HepG2 (cell line): ENCODE data around the gene FAF1. TPM values are rescaled to one million over a fixed set of nuclear protein-coding genes. Genes with fewer than 3 reads are reported as not detected.

ENCODE experiments used
- EP300 ChIP-seq, 3 experiments: sonication (generic) in 1 of 3; formaldehyde crosslinking in 1 of 3; IDR thresholded peaks; 2 replicates each; pipeline versions ENCODE4 v1.5.1 to v1.6.1; 2011 to 2020; ENCODE audit warnings: low read depth in 2 of 3, low read length in 2 of 3, borderline replicate concordance in 1 of 3, improper control_type of control experiment in 1 of 3, mild to moderate bottlenecking in 1 of 3, missing genetic modification reagents in 1 of 3, moderate library complexity in 1 of 3
- HBP1 ChIP-seq: IDR thresholded peaks from 2 replicates; pipeline ENCODE4 v1.6.1; 2016; ENCODE audit warnings: low read depth, control low read depth
- HES4 ChIP-seq: sonication (generic); formaldehyde crosslinking; IDR thresholded peaks from 2 replicates; pipeline ENCODE4 v1.9.0; 2021; ENCODE audit warnings: mild to moderate bottlenecking, missing genetic modification reagents, borderline replicate concordance
- HNRNPK ChIP-seq: fragments of 200-400 bp; formaldehyde crosslinking; IDR thresholded peaks from 2 replicates; pipeline ENCODE4 v1.6.1; 2018; ENCODE audit warnings: low read length, low read depth, moderate library complexity, mild to moderate bottlenecking; ENCODE audit not compliant: poor library complexity, severe bottlenecking
- KAT8 ChIP-seq: IDR thresholded peaks from 2 replicates; pipeline ENCODE4 v1.6.1; 2016; ENCODE audit warnings: missing genetic modification reagents, missing compliant biosample characterization
- MAFG ChIP-seq: sonication (generic); formaldehyde crosslinking; IDR thresholded peaks from 2 replicates; pipeline ENCODE4 v1.5.1; 2020; ENCODE audit warnings: mild to moderate bottlenecking, missing genetic modification reagents
- NBN ChIP-seq: fragments of 450-650 bp; conservative IDR thresholded peaks from 2 replicates; pipeline ENCODE4 v1.6.1; 2017
- TIGD3 ChIP-seq: sonication (generic); formaldehyde crosslinking; IDR thresholded peaks from 2 replicates; pipeline ENCODE4 v1.5.1; 2020; ENCODE audit warnings: mild to moderate bottlenecking, missing genetic modification reagents, borderline replicate concordance
- ZBTB21 ChIP-seq: sonication (generic); formaldehyde crosslinking; IDR thresholded peaks from 2 replicates; pipeline ENCODE4 v1.4.0; 2020; ENCODE audit warnings: missing genetic modification reagents
- ZMAT5 ChIP-seq: sonication (generic); formaldehyde crosslinking; IDR thresholded peaks from 2 replicates; pipeline ENCODE4 v1.5.0; 2020; ENCODE audit warnings: mild to moderate bottlenecking, low read depth, missing genetic modification reagents, borderline replicate concordance
- ZNF263 ChIP-seq: sonication (generic); formaldehyde crosslinking; IDR thresholded peaks from 2 replicates; pipeline ENCODE4 v1.4.0; 2020; ENCODE audit warnings: missing genetic modification reagents
- ZNF431 ChIP-seq: sonication (generic); formaldehyde crosslinking; IDR thresholded peaks from 2 replicates; pipeline ENCODE4 v1.9.0; 2022; ENCODE audit warnings: missing genetic modification reagents, low read depth, mild to moderate bottlenecking, borderline replicate concordance
- ZNF556 ChIP-seq: sonication (generic); formaldehyde crosslinking; IDR thresholded peaks from 2 replicates; pipeline ENCODE4 v1.4.0; 2020; ENCODE audit warnings: mild to moderate bottlenecking, missing genetic modification reagents, borderline replicate concordance
- ZNF572 ChIP-seq: sonication (generic); formaldehyde crosslinking; IDR thresholded peaks from 2 replicates; pipeline ENCODE4 v1.5.1; 2020; ENCODE audit warnings: mild to moderate bottlenecking, missing genetic modification reagents
- ZNF598 ChIP-seq: sonication (generic); formaldehyde crosslinking; IDR thresholded peaks from 2 replicates; pipeline ENCODE4 v1.5.1; 2020; ENCODE audit warnings: mild to moderate bottlenecking, missing genetic modification reagents, borderline replicate concordance
- ZNF703 ChIP-seq: sonication (generic); formaldehyde crosslinking; IDR thresholded peaks from 2 replicates; pipeline ENCODE4 v1.5.1; 2020; ENCODE audit warnings: missing genetic modification reagents, mild to moderate bottlenecking, moderate library complexity, borderline replicate concordance
- ZNF784 ChIP-seq: sonication (generic); formaldehyde crosslinking; IDR thresholded peaks from 2 replicates; pipeline ENCODE4 v1.5.1; 2020; ENCODE audit warnings: missing genetic modification reagents, mild to moderate bottlenecking, borderline replicate concordance
- ZNF83 ChIP-seq: sonication (generic); formaldehyde crosslinking; IDR thresholded peaks from 2 replicates; pipeline ENCODE4 v1.4.0; 2020; ENCODE audit warnings: missing genetic modification reagents, mild to moderate bottlenecking, borderline replicate concordance
- polyA plus RNA-seq, 8 experiments: library from polyadenylated mRNA; depleted of rRNA in 3 of 8; stranded (reverse) in 7 of 8; unstranded in 1 of 8; fragments of >200 nt; fragmentation: Illumina TruSeq in 4 of 8; extraction: Trizol in 4 of 8; gene quantifications; 2 replicates each; pipeline versions ENCODE4 v1.2.1 to v1.2.3, GENCODE V29; 2011 to 2016; ENCODE audit warnings: low read depth in 4 of 8, missing spikeins in 1 of 8, mixed read lengths in 1 of 8; ENCODE audit not compliant: insufficient read depth in 1 of 8
- total RNA-seq, 5 experiments: library from RNA; depleted of rRNA; stranded (reverse); fragments of >200 nt; fragmentation: Illumina TruSeq; extraction: Trizol; gene quantifications; 2 replicates each; pipeline ENCODE4 v1.2.3, GENCODE V29; 2016; ENCODE audit warnings: low read depth in 1 of 5
- TF ChIP-seq, protein P1 (sequence below): sonication (generic); formaldehyde crosslinking; IDR thresholded peaks from 2 replicates; pipeline ENCODE4 v1.9.0; 2022; ENCODE audit warnings: missing genetic modification reagents, mild to moderate bottlenecking, borderline replicate concordance
- TF ChIP-seq, protein P2 (sequence below): IDR thresholded peaks from 2 replicates; pipeline ENCODE4 v1.6.1; 2012; ENCODE audit warnings: low read depth, low read length, improper control_type of control experiment

The FAF1 gene
- total and polyA plus RNA-seq, 2 of the 13 experiments (the other 11 are each of a cell fraction or from before 2014, with no cell fraction given), result 19.4 to 63.3 TPM

DNA sequence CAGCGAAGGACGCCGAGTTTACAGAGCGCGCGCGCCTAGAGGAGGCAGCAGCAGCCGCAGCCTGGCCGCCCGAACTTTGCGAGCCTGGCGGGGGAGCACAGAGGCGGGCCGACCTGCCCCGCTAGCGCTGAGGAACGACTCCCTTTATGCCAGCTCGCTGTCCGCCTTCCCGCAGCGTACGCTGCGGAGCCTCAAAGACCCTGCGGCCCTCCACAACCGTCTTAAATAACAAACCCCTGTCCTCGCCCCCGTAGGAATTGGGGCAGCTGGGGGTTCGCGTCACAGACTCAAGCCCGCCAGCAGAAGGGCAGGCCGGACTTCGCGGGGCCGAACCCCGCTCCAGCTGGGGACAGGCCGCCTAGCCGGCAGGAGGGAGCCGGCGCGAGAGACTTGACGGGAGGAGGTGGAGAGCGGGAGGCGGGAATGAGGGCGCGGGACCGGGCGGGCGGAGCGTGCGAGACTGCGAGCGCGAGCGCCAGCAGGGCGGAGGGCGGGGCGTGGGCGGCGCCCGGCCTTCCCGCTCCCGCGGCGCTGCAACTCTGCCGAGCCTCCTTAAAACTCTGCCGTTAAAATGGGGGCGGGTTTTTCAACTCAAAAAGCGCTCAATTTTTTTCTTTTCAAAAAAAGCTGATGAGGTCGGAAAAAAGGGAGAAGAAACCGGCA, 8.2 kb upstream of the FAF1 start (continued):
- peak; percentile 94; the same call in 1 of the 2 replicates for TF ChIP-seq ZNF703 (CRISPR knock-in tag)
- TF ChIP-seq, protein P1, sequence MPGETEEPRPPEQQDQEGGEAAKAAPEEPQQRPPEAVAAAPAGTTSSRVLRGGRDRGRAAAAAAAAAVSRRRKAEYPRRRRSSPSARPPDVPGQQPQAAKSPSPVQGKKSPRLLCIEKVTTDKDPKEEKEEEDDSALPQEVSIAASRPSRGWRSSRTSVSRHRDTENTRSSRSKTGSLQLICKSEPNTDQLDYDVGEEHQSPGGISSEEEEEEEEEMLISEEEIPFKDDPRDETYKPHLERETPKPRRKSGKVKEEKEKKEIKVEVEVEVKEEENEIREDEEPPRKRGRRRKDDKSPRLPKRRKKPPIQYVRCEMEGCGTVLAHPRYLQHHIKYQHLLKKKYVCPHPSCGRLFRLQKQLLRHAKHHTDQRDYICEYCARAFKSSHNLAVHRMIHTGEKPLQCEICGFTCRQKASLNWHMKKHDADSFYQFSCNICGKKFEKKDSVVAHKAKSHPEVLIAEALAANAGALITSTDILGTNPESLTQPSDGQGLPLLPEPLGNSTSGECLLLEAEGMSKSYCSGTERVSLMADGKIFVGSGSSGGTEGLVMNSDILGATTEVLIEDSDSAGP (CRISPR knock-in tag), result peak; percentile 85
- TF ChIP-seq, protein P2, sequence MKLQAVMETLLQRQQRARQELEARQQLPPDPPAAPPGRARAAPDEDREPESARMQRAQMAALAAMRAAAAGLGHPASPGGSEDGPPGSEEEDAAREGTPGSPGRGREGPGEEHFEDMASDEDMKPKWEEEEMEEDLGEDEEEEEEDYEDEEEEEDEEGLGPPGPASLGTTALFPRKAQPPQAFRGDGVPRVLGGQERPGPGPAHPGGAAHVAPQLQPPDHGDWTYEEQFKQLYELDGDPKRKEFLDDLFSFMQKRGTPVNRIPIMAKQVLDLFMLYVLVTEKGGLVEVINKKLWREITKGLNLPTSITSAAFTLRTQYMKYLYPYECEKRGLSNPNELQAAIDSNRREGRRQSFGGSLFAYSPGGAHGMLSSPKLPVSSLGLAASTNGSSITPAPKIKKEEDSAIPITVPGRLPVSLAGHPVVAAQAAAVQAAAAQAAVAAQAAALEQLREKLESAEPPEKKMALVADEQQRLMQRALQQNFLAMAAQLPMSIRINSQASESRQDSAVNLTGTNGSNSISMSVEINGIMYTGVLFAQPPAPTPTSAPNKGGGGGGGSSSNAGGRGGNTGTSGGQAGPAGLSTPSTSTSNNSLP, result peak; percentile 25; the same call in 1 of the 2 replicates
- peak; percentile 80; the same call in 1 of the 2 replicates for TF ChIP-seq ZNF83 (CRISPR knock-in tag)
- TF ChIP-seq ZNF556 (CRISPR knock-in tag), result 0 out of 2 replicates have a peak, but pooled peaks have one; percentile 27
- TF ChIP-seq EP300 (IDR thresholded peaks at IDR 0.05; ENCODE audit: low read depth in 2 of 2, low read length in 2 of 2), result peak in 1 of 2 experiments; percentile 69; a peak in 2 of 4 replicates
- TF ChIP-seq EP300 (CRISPR knock-in tag; IDR thresholded peaks at IDR 0.05; ENCODE audit: borderline replicate concordance), result no peak
- TF ChIP-seq HES4, result 0 out of 2 replicates have a peak, but pooled peaks have one; percentile 56
- 0 out of 2 replicates have a peak, but pooled peaks have one; percentile 21 for TF ChIP-seq MAFG (CRISPR knock-in tag)
- TF ChIP-seq ZNF572 (CRISPR knock-in tag), result 0 out of 2 replicates have a peak, but pooled peaks have one; percentile 57
- TF ChIP-seq ZNF431 (CRISPR knock-in tag), result 0 out of 2 replicates have a peak, but pooled peaks have one; percentile 29
- TF ChIP-seq ZNF784, result no peak
- peak; percentile 40 for TF ChIP-seq HNRNPK
- peak; percentile 60 for TF ChIP-seq KAT8 (CRISPR knock-in tag)
- no peak for TF ChIP-seq ZMAT5
- no peak for TF ChIP-seq NBN
- peak; percentile 20; the same call in 1 of the 2 replicates for TF ChIP-seq HBP1 (CRISPR knock-in tag)
- TF ChIP-seq ZNF598 (CRISPR knock-in tag), result no peak
- TF ChIP-seq TIGD3 (CRISPR knock-in tag), result no peak
- peak; percentile 78; the same call in 1 of the 2 replicates for TF ChIP-seq ZNF263
- TF ChIP-seq ZBTB21, result no peak; the same call in 1 of the 2 replicates
